GM21786 (cell line): ENCODE data around the gene PCP2.

ENCODE experiments used
- ATAC-seq: cut with Tn5 transposase; IDR thresholded peaks from one replicate; pipeline ENCODE4 v1.9.1; 2021; ENCODE audit not compliant: unreplicated experiment

The PCP2 gene

GRCh38 chr19:7619671-7620441, 13.7 kb downstream of the PCP2 start:
- no peak for ATAC-seq

- no peak for ATAC-seq
These were observed 14.6 kb downstream of the PCP2 start for GRCh38 chr19:7618771-7619510.

GRCh38 chr19:7618348-7618747, 15.2 kb downstream of the PCP2 start:
- no peak for ATAC-seq

GRCh38 chr19:7617735-7618134, 15.8 kb downstream of the PCP2 start:
- ATAC-seq: no peak

- ATAC-seq: no peak
These were observed 16.3 kb downstream of the PCP2 start for GRCh38 chr19:7617172-7617571.

GRCh38 chr19:7614859-7615741, 18.4 kb downstream of the PCP2 start:
- no peak for ATAC-seq

GRCh38 chr19:7612282-7613274, 20.9 kb downstream of the PCP2 start:
- no peak for ATAC-seq

GRCh38 chr19:7611541-7612279, 21.8 kb downstream of the PCP2 start:
- ATAC-seq: no peak

- ATAC-seq: no peak
These were observed 22.9 kb downstream of the PCP2 start for GRCh38 chr19:7610491-7611240.

- ATAC-seq: no peak
These were observed 25.5 kb downstream of the PCP2 start for GRCh38 chr19:7607874-7608560.

- ATAC-seq: no peak
These were observed 26.2 kb downstream of the PCP2 start for GRCh38 chr19:7607212-7607873.

- no peak for ATAC-seq
These were observed 27.2 kb downstream of the PCP2 start for GRCh38 chr19:7606289-7606688.

GRCh38 chr19:7605490-7606222, 27.9 kb downstream of the PCP2 start:
- ATAC-seq: no peak

GRCh38 chr19:7603919-7604318, 29.6 kb downstream of the PCP2 start:
- no peak for ATAC-seq

GRCh38 chr19:7602935-7603497, 30.5 kb downstream of the PCP2 start:
- ATAC-seq: no peak

- no peak for ATAC-seq
These were observed 31.1 kb downstream of the PCP2 start for GRCh38 chr19:7602240-7602934.
